GM21825 (cell line): ENCODE results near the gene APP.
A peak's percentile ranks its signal among the peaks of the same experiment; 100 is the strongest.

Experiments used
- ATAC-seq: cut with Tn5 transposase; IDR thresholded peaks from one replicate; pipeline ENCODE4 v1.9.1; 2021; ENCODE audit warnings: mild to moderate bottlenecking, moderate library complexity; ENCODE audit not compliant: unreplicated experiment

Gene APP

GRCh38 chr21:25912402-25912746 is 258.2 kb downstream of the APP start:
- no peak for ATAC-seq

DNA sequence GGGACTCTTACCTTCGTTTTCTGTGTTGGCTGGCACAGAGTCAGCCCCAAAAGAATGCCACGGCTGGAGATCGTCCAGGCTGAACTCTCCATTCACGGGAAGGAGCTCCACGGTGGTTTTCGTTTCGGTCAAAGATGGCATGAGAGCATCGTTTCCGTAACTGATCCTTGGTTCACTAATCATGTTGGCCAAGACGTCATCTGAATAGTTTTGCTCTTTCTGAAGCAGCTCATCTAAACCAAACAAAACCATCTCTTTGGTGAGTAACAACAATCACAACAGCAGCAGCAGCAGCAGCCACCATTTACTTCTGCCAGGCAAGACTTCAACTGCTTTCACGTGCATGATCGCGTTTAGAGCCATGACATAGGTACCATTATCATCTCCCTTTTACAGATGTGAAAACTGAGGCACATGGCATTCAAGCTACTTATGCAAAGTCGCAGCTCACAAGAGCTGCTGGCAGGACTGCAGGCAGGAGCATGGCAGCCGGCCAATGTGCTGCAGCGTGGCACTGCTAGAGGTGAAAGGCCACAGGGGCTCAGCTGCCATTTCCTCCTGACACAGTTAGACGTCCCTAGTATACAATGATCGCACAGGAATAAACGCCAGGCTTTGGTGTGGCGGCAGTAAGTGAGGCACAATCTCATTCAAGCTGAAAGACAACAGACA is 258.7 kb downstream of the APP start:
- no peak for ATAC-seq

DNA sequence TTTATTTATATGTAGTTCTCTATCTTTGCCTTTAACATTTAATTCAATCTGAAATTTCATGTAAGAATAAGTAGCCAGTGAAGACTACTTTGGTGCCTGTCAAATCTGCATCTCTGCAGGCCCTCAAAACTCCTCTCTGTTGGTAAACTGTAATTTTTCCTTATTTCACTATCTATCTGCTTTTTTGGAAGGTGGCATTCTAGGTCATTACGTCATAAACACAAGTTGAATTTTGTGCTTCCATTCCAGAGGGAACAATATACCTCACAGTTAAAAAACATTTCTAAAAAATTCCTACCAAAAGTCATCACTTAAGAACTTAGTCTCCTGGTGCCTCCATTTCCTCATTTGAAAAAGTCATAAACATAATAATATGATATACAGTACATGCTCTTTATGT is 259.8 kb downstream of the APP start:
- ATAC-seq = no peak

- ATAC-seq = no peak
Observed at GRCh38 chr21:25909341-25909740, 261.2 kb downstream of the APP start.

GRCh38 chr21:25908495-25908894 is 262.1 kb downstream of the APP start:
- no peak for ATAC-seq

DNA sequence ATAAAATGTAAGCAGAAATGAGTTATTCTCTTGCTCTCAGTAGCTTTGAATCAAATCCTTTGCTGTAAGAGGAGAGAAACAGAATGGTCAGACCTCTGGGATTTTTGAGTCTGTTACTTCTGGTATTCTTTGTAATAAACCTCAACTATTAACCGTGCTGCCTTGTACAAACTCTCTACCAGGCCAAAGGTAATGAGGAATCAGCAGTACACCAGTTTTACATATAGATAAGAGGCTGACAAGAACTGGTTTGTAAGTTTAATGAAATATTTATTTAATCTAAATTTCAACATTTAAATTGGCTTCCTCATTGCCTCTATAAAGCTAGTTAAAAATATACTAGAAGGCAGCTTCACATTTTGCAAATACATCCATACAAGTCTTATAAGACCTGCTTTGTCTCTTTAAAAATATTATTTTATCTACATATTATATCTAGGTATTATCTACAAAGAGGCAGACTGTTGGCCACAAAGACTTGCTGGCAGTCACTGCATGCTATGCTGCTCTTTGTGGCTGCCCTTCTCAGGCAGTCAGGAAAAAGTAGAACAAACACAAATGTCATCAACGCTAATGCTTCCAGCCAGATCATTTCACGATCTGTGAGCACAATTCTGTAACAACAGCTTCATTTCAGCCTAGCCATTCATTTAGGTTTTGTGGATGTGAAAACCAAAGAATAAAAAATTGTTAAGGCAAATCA is 262.8 kb downstream of the APP start:
- no peak for ATAC-seq

- no peak for ATAC-seq
Observed at GRCh38 chr21:25906587-25906986, 264.0 kb downstream of the APP start.

DNA sequence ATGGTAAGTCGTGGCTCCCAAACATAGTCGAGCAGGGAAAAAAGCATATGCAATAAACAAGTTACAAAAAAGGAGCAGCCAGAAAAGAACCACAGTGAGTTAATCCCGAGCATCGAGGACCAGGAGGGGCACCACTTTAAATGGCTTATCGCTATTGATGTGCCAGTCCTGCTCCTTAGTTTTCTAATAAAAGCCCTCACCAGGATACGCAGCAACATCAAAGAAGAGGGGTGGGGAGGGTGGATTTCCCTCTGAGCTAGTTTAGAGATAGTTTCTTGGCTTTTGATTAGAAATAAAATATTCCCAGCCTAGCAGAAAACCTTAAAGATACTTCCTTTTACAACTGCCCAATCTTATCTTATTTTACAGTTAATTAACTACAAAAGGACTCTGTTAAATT is 265.4 kb downstream of the APP start:
- no peak for ATAC-seq

- no peak for ATAC-seq
Observed at GRCh38 chr21:25904044-25904695, 266.4 kb downstream of the APP start.

GRCh38 chr21:25903607-25904006 is 267.0 kb downstream of the APP start:
- ATAC-seq = peak; percentile 66

DNA sequence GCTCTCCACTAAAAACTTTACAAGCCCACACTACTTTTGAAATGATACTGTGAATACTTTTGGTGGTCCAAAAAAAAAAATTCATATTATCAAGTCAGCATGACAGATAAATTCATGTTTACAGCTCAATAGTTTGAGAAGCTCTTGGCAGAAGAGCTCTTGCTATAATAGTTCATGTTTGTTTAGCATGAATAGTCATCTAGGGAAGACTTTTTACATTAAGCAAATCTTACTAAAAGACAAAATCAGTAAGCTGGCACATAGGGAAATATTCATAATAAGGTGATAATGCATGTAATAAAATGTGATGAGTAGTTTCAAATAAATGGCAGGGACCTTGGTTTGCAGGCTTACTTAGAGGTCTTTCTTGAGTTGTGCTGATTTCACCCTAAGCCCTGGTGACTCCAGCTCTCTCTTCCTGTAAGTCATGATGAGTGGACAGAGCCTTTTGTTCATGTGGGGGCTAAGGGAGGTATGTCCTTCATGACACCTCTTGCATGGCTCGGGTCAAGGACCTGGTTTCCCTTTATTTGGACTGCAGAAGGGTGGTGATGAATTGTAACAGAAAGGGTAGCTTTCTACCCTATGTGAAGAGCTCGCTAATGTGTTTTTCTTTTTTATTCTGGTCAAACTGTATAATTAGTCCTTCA is 269.1 kb downstream of the APP start:
- no peak for ATAC-seq

GRCh38 chr21:25898671-25899070 is 271.9 kb downstream of the APP start:
- ATAC-seq = no peak

GRCh38 chr21:25897383-25897782 is 273.2 kb downstream of the APP start:
- ATAC-seq = no peak

GRCh38 chr21:25896501-25897056 is 274.0 kb downstream of the APP start:
- ATAC-seq = no peak

DNA sequence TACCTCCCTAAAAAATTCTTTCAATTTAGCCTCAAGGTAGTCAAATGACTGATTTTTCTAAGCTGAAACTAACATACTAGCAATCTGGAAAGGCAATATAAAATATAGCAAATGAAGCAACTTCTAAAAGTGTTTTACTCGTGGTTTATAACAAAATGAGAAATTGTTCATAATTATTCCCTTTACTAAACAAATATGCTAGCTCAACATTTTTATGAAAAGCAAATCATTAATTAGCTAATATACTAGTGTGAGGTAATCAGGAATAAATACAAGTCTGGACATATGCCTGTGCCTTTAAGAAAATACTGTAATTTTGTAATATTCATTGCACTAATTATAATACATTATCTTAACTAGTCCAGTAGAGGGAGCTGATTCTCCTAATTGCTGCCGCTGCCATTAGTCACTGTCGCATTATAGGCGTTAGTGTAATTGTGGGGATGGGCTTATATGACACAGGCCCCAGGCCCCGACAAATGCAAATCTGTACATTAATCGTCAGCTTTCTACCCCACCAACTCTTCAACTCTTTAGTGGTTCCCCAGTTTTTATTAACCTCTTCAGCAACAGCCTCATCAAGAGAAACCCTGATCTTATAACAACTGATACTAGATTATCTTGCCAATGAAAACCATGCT is 274.9 kb downstream of the APP start:
- ATAC-seq = peak; percentile 72

GRCh38 chr21:25893191-25893590 is 277.4 kb downstream of the APP start:
- no peak for ATAC-seq

- no peak for ATAC-seq
Observed at GRCh38 chr21:25891596-25891995, 279.0 kb downstream of the APP start.

- no peak for ATAC-seq
Observed at GRCh38 chr21:25890001-25890400, 280.6 kb downstream of the APP start.

DNA sequence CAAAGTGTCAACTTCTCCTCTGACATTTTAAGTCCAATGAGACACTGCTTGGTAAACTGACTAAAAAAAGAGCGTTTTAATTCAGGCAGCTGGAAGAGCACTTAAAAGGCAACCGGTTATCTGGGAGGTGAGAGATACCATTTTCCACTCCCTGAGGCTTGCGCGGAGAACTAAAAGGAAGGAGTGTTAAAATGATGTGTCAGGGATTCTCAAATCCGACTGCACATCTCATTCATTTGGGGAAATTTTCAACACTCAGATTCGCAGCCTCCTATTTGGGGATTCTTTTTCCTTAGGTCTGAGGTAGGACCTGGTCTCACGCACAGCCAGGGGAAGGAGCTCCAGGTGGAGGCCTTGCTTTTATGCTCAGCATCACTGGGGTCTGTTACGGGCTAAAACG is 281.9 kb downstream of the APP start:
- no peak for ATAC-seq

- ATAC-seq = no peak
Observed at GRCh38 chr21:25887646-25888306, 282.8 kb downstream of the APP start.
